C4-2B (cell line): ENCODE data around the gene DNAJC8.

Source experiments
- H3K27ac ChIP-seq: fragments of 450-650 bp; 2 replicates; pipeline ENCODE4 v1.5.1; 2017
- ZFX ChIP-seq: fragments of 450-650 bp; IDR thresholded peaks from 2 replicates; pipeline ENCODE4 v1.6.1; 2017
- TF ChIP-seq, protein P1 (sequence below): fragments of 450-650 bp; conservative IDR thresholded peaks from 2 replicates; pipeline ENCODE4 v1.5.1; 2017; ENCODE audit warnings: mild to moderate bottlenecking

DNAJC8 gene

DNA sequence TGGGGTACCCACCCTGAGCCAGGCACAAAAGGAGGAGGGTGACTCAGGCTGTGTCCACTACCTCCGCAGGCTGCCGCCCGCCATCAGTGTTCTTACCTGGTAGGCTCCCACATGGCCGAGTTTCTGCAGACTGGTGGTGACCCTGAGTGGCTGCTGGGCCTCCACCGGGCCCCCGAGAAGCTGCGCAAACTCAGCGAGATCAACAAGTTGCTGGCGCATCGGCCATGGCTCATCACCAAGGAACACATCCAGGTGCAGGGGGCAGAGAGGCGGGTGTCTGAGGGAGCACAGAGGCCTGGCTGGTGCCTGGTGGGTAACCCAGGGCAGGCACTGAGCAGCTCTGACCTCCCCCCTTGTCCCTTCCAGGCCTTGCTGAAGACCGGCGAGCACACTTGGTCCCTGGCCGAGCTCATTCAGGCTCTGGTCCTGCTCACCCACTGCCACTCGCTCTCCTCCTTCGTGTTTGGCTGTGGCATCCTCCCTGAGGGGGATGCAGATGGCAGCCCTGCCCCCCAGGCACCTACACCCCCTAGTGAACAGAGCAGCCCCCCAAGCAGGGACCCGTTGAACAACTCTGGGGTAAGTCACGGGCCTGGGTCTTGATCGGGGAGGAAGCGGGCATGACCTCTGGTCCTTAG lies 39.5 kb upstream of the DNAJC8 start:
- no peak for TF ChIP-seq ZFX
- TF ChIP-seq, protein P1, sequence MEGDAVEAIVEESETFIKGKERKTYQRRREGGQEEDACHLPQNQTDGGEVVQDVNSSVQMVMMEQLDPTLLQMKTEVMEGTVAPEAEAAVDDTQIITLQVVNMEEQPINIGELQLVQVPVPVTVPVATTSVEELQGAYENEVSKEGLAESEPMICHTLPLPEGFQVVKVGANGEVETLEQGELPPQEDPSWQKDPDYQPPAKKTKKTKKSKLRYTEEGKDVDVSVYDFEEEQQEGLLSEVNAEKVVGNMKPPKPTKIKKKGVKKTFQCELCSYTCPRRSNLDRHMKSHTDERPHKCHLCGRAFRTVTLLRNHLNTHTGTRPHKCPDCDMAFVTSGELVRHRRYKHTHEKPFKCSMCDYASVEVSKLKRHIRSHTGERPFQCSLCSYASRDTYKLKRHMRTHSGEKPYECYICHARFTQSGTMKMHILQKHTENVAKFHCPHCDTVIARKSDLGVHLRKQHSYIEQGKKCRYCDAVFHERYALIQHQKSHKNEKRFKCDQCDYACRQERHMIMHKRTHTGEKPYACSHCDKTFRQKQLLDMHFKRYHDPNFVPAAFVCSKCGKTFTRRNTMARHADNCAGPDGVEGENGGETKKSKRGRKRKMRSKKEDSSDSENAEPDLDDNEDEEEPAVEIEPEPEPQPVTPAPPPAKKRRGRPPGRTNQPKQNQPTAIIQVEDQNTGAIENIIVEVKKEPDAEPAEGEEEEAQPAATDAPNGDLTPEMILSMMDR = no peak

DNA sequence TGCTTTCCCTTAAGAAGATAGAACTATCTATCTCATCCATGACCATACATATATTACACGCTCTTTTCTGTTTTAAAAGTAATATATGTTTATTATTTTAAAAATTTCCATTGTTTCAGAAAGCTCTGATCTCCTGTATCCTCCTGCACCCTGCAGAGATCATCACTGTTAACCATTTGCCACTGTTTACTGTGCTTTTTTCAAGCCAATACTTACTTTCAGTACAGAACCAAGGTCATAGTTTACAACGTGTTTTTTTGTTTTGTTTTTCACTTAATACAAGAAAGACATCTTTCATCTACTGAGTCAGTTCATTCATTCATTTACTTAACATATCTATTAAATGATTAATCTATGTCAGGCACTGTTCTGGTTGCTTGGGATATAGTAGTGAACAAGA lies 36.7 kb upstream of the DNAJC8 start:
- no peak for TF ChIP-seq ZFX
- TF ChIP-seq, protein P1 = no peak
- H3K27ac ChIP-seq = no peak overlapping the region

More for the DNA sequence above, 39.5 kb upstream of the DNAJC8 start:
- H3K27ac ChIP-seq = no peak overlapping the region

DNA sequence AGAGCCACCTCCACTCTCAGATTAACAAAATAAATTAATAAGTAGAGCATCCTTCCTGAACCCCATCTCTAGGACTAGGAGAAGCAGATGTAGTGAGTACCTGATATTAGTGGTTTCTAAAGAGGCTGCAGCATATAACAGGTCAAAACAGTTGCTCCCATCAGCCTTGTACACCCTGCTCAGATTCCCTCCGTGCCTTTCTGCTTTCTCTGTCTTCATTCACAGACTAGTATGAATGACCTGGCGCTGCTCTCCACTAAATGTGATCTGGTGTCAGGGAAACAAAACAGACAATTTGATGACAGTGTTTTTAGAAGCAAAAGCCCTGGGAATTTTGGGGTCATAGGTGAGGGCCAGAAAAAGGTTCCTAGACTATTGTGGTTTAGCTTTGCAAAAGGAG lies 34.8 kb upstream of the DNAJC8 start:
- TF ChIP-seq, protein P1 = no peak
- no peak for TF ChIP-seq ZFX
- no peak overlapping the region for H3K27ac ChIP-seq

DNA sequence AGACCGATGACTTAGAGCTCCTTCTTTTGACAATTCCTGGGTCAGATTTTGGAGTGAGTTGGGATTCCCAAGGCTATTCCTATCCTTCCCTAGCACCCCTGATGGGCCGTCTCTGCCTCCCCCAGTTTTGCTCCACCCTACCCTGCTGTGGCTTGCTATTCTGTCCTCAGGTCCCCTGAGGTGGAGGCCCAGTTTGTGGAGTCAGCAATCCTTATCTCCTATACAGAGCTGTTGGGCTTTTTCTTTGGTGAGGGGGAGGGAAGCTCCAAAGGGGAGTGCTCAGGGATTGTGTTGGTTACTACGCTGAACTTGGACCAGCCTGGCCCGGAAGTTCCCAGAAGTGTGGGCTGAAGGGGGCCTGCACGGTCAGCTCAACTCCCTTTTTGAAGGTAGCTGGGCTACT lies 34.1 kb upstream of the DNAJC8 start:
- no peak overlapping the region for H3K27ac ChIP-seq

DNA sequence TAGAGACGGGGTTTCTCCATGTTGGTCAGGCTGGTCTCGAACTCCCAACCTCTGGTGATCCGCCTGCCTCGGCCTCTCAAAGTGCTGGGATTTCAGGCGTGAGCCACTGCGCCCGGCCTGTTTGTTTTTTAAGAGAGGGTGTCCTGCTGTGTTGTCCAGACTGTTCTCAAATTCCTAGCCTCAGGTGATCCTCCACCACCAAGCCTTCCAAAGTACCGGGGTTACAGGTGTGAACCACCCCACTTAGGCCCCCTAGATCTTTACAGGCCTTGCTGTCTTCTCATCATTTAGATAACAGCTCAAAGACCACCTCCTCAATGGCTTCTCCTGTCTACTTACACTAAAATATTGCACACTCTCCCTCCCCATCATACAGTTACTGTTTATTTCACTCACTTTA lies 32.7 kb upstream of the DNAJC8 start:
- no peak overlapping the region for H3K27ac ChIP-seq
- TF ChIP-seq, protein P1 = no peak
- TF ChIP-seq ZFX = no peak

More for the DNA sequence above, 34.1 kb upstream of the DNAJC8 start:
- TF ChIP-seq, protein P1 = no peak
- no peak for TF ChIP-seq ZFX

DNA sequence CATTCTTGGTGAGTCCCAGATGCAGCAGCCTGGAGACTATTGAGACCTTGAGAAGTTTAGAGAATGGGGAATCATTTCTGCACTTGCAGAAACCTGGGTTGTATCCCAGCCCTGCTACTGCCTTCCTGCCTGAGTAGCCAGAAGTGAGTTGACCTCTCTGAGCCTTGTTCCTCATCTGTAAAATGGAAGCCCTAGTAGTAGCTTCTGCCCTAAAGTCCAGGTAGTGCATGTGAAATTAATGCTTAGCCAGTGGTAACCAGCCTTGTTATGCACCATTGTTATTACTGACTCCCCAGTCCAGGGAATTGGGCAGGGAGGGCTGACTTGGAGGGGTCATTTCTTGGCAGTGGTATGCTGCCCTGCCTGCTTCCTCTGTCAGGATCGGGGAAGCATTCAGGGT lies 32.1 kb upstream of the DNAJC8 start:
- no peak overlapping the region for H3K27ac ChIP-seq
- TF ChIP-seq, protein P1 = no peak
- no peak for TF ChIP-seq ZFX

DNA sequence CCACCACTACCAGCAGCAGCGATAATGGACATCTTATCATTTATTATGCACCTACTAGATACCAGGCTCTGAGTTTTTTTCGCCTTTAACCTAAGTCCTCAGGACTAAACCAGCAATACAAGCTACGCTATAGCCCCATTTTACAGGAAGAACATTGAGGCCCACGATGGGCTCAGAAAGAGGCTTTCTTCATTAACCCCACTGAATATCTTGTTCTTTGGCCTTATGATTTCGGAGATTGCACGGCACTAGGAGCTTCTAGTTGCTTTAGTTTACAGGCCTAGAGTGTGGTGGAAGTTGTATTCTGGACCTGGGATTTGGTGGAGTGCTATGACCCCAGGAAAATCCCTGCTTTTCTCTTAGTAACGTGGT lies 28.0 kb upstream of the DNAJC8 start:
- no peak for TF ChIP-seq ZFX
- TF ChIP-seq, protein P1 = no peak
- peak overlapping the region; percentile 89 for H3K27ac ChIP-seq
